HL-60 (cell line): ENCODE results near the gene NARF.

Source experiments
- CTCF ChIP-seq: IDR thresholded peaks from one replicate; pipeline ENCODE4 v1.5.1; 2011; ENCODE audit warnings: low read length, control low read depth, inconsistent platforms; ENCODE audit not compliant: insufficient read depth
- POLR2AphosphoS5 ChIP-seq: IDR thresholded peaks from 2 replicates; pipeline ENCODE4 v1.6.1; 2012; ENCODE audit warnings: low read depth
- SPI1 ChIP-seq: IDR thresholded peaks from 2 replicates; pipeline ENCODE4 v1.6.1; 2012; ENCODE audit warnings: low read depth, mild to moderate bottlenecking, borderline replicate concordance

- TF ChIP-seq CTCF (no peak), POLR2AphosphoS5 (no peak), SPI1 (no peak)
Observed at GRCh38 chr17:82503728-82504308, 45.3 kb downstream of the NARF start.
